Activated CD4-positive, alpha-beta T cell treated with anti-CD3 and anti-CD28 coated beads, Interleukin-2, amount 10 ng/mL, durations not matched to agents 24 days and 14 days (primary cell): ENCODE results near the gene SFSWAP. TPM values are rescaled to one million over a fixed set of nuclear protein-coding genes. Genes with fewer than 3 reads are reported as not detected.

Experiments used
- DNase-seq: peaks from one replicate; pipeline ENCODE4 v3.0.0; 2022
- H3K27ac Mint-ChIP-seq: one replicate; pipeline ENCODE4 v1.8.0; 2022; ENCODE audit warnings: mild to moderate bottlenecking, mixed read lengths
- H3K27me3 Mint-ChIP-seq: one replicate; pipeline ENCODE4 v1.8.0; 2022; ENCODE audit warnings: mixed read lengths
- H3K36me3 Mint-ChIP-seq: one replicate; pipeline ENCODE4 v1.8.0; 2022; ENCODE audit warnings: low read depth, mild to moderate bottlenecking, mixed read lengths
- H3K4me1 Mint-ChIP-seq: one replicate; pipeline ENCODE4 v1.8.0; 2021; ENCODE audit warnings: mixed read lengths
- H3K4me3 Mint-ChIP-seq: one replicate; pipeline ENCODE4 v1.8.0; 2022; ENCODE audit warnings: mild to moderate bottlenecking, moderate library complexity, mixed read lengths
- H3K9me3 Mint-ChIP-seq: one replicate; pipeline ENCODE4 v1.8.0; 2021; ENCODE audit warnings: mixed read lengths
- intact Hi-C: fragments of 100-400 bp; cut with micrococcal nuclease; formaldehyde crosslinking; loops from one replicate; pipeline ENCODE4 v1.15.1; 2023
- total RNA-seq: library from RNA; stranded (reverse); gene quantifications from 2 replicates; pipeline ENCODE4 v1.2.3, GENCODE V29; 2022

The SFSWAP gene
- total RNA-seq, 1 donor from 2014 or later, result 74.4 TPM

DNA sequence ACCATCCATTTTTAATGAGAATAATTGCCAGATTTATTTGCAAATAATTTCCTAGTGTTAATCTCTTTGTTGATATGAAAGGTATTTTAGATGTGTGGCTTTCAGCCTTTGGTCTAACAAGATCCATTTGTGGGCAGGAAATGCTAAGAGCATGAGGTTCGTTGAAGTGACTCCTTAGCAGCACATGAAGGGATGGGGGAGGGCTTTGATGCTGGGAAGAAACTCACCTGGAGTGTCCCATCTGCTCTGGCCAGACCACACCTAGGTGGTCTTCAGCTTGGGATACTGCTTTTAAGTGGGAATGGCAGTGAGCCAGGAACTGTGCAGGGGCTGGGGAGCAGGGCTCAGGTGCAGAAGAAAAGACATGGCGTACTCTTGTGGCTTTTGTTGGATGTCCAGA lies 13.6 kb downstream of the SFSWAP start:
- Mint-ChIP-seq H3K4me3 (no peak overlapping the region), H3K36me3 (peaks cover 73% of the 10 kb centered on the region), H3K4me1 (peaks cover 10% of the 10 kb centered on the region), H3K27me3 (no peaks in the 10 kb centered on the region), H3K27ac (no peak overlapping the region), H3K9me3 (no peaks in the 10 kb centered on the region)
- intact Hi-C loops, result no loop called here
- DNase-seq, result no peak

DNA sequence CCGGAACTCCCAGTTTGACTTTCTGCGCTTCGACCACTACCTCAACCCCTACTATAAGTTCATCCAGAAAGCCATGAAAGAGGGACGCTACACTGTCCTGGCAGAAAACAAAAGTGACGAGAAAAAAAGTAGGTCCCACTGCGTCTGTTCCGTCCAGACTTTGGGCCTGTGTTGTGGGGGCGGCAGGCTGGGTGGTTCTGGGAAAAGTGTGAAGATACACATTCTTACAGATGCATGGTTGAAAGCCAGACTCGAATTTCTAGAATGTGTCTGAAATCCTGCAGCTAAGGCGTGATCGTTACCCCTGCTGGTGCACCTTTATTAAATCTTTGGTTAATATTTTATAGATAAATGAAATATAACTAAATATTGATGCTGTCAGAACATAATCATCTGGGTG lies 14.6 kb downstream of the SFSWAP start:
- intact Hi-C loops, result no loop called here
- Mint-ChIP-seq H3K36me3 (peaks cover 76% of the 10 kb centered on the region), H3K27me3 (no peaks in the 10 kb centered on the region), H3K4me3 (no peak overlapping the region), H3K27ac (no peak overlapping the region), H3K9me3 (no peaks in the 10 kb centered on the region), H3K4me1 (peaks cover 10% of the 10 kb centered on the region)
- DNase-seq, result no peak

DNA sequence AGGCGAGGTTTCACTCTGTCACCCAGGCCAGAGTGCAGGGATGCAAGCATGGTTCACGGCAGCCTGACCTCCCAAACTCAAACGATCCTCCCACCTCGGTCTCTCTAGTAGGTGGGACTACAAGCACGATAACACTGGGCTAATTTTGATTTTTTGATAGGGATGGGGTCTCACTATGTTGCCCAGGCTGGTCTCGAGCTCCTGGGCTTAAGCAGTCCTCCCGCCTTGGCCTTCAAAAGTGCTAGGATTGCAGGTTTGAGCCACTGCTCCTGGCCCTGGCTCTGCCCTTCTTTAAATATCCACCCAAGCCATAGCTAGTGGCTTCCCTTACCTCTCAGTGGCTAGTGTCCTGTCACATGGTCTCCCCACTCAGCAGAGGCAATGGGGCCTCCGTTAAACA lies 17.8 kb downstream of the SFSWAP start:
- DNase-seq, result no peak
- no peaks in the 10 kb centered on the region for H3K9me3 Mint-ChIP-seq
- no peaks in the 10 kb centered on the region for H3K27me3 Mint-ChIP-seq
- H3K4me3 Mint-ChIP-seq, result no peak overlapping the region
- H3K4me1 Mint-ChIP-seq, result peaks cover 4% of the 10 kb centered on the region
- intact Hi-C loops, result no loop called here
- H3K27ac Mint-ChIP-seq, result no peak overlapping the region
- H3K36me3 Mint-ChIP-seq, result peaks cover 67% of the 10 kb centered on the region

DNA sequence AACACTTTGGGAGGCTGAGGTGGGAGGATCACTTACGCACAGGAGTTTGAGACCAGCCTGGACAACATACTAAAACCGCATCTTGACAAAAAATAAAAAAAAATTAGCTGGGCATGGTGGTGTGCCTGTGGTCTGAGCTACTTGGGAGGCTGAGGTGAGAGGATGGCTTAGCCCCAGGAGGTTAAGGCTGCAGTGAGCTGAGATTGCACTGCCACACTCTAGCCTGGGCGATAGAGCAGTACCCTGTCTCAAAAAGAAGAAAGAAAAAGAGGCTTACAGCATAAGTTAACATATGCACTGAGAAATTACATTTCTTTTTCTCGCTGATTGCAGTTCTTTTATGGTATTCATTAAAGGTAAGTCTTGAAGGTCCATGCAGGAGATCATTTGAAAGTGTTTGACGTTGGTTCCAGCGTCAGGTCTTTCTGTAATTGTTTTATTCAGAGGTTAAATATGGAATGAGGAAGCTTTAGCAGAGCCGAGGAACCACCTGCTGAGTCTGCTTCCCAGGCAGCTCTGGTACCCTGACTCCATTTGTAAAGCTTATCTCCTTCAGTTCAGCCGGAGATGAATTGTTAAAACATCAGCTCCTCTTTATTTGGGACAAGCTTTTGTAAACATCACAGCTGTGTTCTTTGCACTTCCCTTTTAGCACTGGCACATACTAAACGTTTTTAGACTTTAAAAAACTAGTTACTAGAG lies 18.5 kb downstream of the SFSWAP start:
- Mint-ChIP-seq H3K27ac (no peak overlapping the region), H3K27me3 (no peaks in the 10 kb centered on the region), H3K4me3 (no peak overlapping the region), H3K9me3 (no peaks in the 10 kb centered on the region), H3K4me1 (peaks cover 4% of the 10 kb centered on the region), H3K36me3 (peaks cover 71% of the 10 kb centered on the region)
- DNase-seq, result no peak
- intact Hi-C loops, result no loop called here

DNA sequence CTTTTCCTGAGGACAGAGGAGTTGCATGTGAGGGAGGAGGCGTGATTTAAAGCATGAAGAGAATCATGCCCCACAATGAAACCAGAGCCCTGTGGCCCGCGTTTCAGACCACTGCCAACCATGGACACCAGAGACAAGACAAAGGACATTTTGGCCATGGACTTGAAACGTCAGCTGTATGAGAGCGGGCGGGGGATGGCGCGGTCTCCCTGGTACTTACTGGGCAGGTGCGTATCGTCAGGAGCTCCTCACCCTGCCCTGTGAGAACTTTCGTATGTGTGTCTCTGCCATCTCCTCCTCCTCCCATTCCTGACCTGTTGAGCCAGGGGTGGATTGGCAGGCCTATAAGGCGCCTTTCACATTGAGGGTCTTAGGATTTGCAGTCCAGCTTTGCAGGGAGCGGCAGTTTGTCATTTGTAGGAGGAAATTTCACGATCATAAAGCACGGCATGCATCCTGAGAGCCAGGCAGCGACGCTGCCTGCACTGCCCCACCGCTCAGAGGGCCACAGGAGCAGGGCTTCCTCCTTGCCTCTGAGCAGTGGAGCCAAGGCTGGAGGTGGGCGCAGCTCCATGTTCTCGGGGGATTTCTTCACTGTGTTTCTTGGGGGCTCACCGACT lies 22.2 kb downstream of the SFSWAP start:
- H3K27ac Mint-ChIP-seq, result no peak overlapping the region
- no peaks in the 10 kb centered on the region for H3K4me1 Mint-ChIP-seq
- no peak overlapping the region for H3K4me3 Mint-ChIP-seq
- intact Hi-C loops, result no loop called here
- no peaks in the 10 kb centered on the region for H3K9me3 Mint-ChIP-seq
- H3K27me3 Mint-ChIP-seq, result no peaks in the 10 kb centered on the region
- H3K36me3 Mint-ChIP-seq, result peaks cover 57% of the 10 kb centered on the region
- DNase-seq, result no peak

DNA sequence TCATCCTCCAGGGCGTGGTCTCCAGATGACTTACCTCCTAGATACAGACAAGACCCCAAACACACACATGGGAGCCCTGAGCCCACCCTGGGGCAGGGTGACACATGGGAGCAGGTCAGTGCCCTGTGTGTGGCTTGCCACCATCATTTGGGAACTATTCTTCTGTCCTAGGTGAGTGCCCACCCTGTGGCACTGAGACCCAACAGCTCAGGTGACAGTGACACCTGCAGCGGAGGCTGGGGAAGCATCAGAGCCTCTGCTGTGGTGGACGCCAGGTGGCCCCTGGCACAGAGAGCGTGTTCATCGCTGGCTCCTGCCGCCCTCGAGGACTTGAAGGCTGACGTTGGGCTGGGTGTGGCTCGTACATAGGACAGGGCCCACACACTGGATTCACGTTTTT lies 23.0 kb downstream of the SFSWAP start:
- Mint-ChIP-seq H3K36me3 (peaks cover 51% of the 10 kb centered on the region), H3K4me3 (no peak overlapping the region), H3K4me1 (no peaks in the 10 kb centered on the region), H3K9me3 (no peaks in the 10 kb centered on the region), H3K27me3 (no peaks in the 10 kb centered on the region), H3K27ac (no peak overlapping the region)
- intact Hi-C loops, result no loop called here
- no peak for DNase-seq

DNA sequence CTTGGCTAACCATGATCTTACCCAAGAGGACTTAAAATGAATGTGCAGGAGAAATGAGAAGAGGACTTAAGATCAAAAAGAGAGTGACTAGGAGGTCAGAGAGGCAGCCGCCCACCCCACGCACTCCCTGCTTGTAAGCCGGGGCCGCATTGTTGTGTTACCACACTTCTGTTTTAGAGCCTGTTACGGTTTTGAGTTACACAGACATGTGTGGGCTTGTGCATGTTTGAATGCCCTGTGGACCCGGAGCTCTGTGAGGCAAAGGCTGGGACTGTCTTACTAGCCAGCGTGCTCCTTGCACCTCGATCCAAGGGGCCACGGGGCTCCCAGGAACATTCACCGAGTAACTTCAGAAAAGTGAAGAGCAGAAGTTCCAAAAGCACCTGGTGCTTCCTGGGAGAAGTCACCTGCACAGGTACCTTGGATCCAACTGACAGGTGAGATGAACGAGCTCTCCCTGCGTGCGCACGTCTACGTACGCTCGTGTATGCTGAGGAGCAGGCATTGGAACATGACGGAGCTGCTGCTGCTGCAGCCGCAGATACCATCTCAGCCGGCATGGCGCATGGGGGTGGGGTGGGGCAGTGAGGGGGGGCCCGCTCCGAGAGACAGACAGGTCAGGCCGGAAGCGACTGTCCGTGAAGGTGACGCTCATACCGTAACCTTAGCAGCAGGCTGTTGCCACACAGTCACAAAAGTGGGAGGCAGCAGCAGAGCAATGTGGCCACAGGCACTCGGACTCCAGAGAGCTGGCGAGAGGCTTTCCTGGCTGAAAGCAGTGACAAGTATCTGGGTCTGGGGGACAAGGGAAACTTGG lies 23.7 kb downstream of the SFSWAP start:
- DNase-seq, result no peak
- H3K9me3 Mint-ChIP-seq, result no peaks in the 10 kb centered on the region
- H3K36me3 Mint-ChIP-seq, result peaks cover 44% of the 10 kb centered on the region
- H3K4me1 Mint-ChIP-seq, result no peaks in the 10 kb centered on the region
- intact Hi-C loops, result no loop called here
- H3K27me3 Mint-ChIP-seq, result no peaks in the 10 kb centered on the region
- H3K27ac Mint-ChIP-seq, result peak overlapping the region; percentile 9
- H3K4me3 Mint-ChIP-seq, result no peak overlapping the region

DNA sequence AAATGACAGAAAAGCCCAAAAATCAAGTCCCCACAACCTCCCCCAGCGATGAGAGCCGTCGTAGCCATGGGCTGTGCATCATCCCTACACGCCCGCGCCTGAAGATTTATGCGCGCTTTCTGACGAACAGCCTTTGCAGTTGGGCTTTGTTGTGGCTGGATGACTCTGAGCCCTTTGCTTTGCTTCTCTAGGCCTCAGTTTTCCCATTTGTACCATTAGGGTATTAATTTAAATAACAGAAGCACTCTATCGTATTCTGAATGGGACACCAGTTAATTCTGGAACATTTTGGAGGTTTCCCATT lies 24.2 kb downstream of the SFSWAP start:
- Mint-ChIP-seq H3K4me1 (no peaks in the 10 kb centered on the region), H3K9me3 (no peaks in the 10 kb centered on the region), H3K36me3 (peaks cover 42% of the 10 kb centered on the region), H3K27ac (no peak overlapping the region), H3K4me3 (no peak overlapping the region), H3K27me3 (no peaks in the 10 kb centered on the region)
- intact Hi-C loops, result no loop called here
- DNase-seq, result no peak

DNA sequence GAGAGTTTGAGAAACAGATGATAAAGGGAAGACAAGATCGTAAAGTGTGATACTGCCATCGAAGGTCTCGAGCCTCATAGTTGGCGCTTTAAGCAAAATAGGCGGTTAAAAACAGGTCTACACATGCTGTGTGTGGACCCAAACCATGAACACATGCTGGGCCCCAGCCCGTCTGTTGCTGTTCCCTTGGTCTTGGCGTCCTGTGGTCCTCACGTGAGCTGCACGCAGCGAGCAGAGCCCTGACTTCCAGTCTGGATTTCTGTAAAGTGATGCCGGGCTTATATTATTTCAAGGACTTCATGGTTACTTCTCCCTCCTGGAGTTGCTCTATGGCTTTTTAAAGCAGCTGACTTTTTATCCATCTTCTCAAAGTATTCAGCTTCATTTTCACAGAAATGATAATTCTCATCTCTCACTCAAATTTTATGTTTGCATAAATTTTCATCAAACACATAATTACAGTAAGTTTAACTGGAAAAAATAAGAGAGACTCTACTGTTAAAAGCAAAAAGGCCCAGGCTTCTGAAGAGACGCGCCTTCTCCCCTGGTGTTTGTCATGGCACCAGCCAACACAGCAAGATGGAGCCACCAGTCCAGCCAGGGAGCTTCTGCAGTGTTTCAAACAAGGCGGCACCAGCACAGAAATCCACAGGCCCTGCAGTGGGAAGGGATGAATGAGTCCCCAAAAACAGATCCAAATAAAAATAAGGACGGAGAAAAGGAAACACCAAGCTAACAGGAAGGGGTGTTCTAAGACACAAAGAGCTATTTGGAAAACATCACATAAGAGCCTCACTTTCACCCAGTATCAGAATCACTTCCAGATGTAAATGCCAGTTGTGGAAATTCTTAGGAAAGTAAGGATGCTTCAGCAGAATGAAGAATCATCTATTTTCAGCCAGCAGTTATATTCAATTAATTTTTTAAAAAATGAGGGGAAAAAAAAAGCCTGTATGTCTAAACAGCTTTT lies 24.9 kb downstream of the SFSWAP start:
- intact Hi-C loops, result no loop called here
- DNase-seq, result no peak
- no peaks in the 10 kb centered on the region for H3K27me3 Mint-ChIP-seq
- H3K4me1 Mint-ChIP-seq, result no peaks in the 10 kb centered on the region
- H3K36me3 Mint-ChIP-seq, result peaks cover 42% of the 10 kb centered on the region
- H3K9me3 Mint-ChIP-seq, result no peaks in the 10 kb centered on the region
- H3K4me3 Mint-ChIP-seq, result no peak overlapping the region
- no peak overlapping the region for H3K27ac Mint-ChIP-seq

DNA sequence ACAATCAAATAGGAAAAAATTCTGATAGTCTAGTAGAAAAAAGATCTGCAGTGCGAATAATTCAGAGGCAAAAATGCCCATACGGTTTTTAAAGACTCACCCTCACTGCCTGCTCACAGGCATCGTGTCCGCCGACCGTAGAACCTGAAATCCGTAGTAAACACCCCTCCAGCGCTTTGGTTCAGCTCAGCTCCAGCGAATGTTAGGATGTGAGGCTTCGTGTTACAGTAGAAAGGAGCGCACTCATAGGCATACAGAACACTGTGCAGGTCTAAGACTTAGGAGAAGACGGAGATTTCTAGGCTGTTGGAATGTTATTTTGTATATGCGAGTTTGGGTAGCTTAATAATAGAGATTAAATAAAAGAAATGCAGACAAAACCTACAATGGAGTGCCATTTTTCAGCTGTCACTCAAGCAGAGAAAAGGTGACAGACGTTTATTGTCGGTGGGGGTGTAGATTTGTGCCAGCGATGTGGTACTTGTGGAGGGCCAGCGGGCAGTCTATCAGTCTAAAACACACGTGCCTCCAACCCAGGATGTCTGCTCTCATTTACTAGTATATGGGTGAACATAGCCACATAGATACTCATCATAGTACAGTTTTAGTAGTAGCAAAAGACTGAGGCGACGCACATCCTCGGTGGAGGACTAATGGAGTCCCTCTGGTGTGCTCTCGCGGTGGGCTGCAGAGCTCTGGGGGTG lies 25.7 kb downstream of the SFSWAP start:
- no peaks in the 10 kb centered on the region for H3K9me3 Mint-ChIP-seq
- no peak for DNase-seq
- H3K27me3 Mint-ChIP-seq, result no peaks in the 10 kb centered on the region
- peaks cover 40% of the 10 kb centered on the region for H3K36me3 Mint-ChIP-seq
- intact Hi-C loops, result no loop called here
- no peak overlapping the region for H3K4me3 Mint-ChIP-seq
- no peaks in the 10 kb centered on the region for H3K4me1 Mint-ChIP-seq
- no peak overlapping the region for H3K27ac Mint-ChIP-seq

DNA sequence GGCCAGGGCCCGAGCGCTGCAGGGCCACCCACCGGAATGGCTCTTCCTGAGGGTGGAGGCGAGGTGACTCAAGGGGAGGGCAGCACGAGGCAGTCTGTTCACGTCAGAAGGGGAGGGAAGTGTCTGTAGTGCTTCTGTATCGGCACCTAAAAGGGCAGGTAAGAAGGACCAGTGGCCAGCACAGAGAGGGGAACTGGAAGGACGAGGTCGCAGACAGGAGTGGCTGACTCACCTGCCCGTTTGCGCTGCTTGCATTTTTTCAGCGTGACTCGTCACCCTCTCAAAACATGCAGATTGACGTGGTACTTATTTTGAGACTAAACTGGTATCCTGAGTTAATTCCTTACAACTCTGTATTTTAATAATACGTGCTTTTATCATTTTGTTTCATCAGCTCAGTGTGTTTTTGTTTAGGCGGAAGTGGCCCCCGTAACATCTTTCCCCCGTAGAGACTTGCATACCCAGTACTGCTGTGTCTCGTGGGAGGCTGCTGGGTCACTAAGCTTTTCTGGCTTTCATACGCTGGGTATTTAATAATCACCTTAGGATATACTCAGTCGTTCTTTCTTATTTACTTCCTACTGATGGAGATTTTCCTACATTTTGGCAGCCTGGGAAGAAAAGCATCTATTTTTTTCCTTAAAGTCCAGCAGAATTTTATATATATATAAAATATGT lies 26.4 kb downstream of the SFSWAP start:
- Mint-ChIP-seq H3K4me1 (no peaks in the 10 kb centered on the region), H3K9me3 (peaks cover 4% of the 10 kb centered on the region), H3K36me3 (peaks cover 47% of the 10 kb centered on the region), H3K4me3 (no peak overlapping the region), H3K27me3 (no peaks in the 10 kb centered on the region), H3K27ac (no peak overlapping the region)
- DNase-seq, result no peak
- intact Hi-C loops, result no loop called here

DNA sequence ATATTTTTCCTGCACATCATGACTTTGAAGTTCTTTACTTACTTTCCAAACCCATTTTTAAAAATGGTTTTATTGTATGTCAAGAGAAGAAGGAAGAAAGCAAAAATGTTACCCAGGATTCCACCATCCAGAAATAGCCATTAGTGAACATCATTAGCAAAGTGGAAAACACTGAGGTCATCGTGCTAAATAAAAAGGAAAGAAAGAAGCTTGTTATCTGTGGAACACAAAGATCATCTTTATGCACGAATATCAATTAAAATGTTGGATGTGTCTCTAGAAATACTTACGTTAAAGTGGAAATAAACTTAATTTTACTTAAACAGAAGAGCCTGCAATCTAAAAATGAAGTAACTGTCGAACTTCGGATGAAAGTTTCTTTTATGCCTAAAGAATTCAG lies 27.3 kb downstream of the SFSWAP start:
- H3K9me3 Mint-ChIP-seq, result peaks cover 12% of the 10 kb centered on the region

DNA sequence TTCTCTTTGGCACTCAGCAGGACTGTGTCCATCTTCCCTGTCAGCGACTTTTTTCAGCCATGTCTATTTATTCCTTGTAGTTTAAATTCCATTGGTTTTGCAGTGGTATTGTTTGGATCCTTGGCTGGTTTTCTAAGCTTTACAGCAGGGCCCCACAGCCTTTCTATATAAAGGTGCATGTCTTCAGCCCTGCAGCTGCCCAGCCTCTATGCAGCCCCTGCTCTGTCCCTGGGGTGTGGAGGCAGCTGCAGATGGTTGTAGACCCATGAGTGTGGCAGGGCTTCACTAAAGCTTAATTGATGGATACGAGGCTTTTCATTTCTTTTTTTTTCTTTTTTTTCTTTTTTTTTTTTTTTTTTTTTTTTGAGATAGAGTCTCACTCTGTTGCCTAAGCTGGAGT lies 29.7 kb downstream of the SFSWAP start:
- H3K27me3 Mint-ChIP-seq, result no peaks in the 10 kb centered on the region
- no peak for DNase-seq
- H3K27ac Mint-ChIP-seq, result no peak overlapping the region
- H3K36me3 Mint-ChIP-seq, result peaks cover 59% of the 10 kb centered on the region
- intact Hi-C loops, result no loop called here
- no peaks in the 10 kb centered on the region for H3K4me1 Mint-ChIP-seq
- no peak overlapping the region for H3K4me3 Mint-ChIP-seq
- H3K9me3 Mint-ChIP-seq, result peaks cover 13% of the 10 kb centered on the region

More for the DNA sequence above, 27.3 kb downstream of the SFSWAP start:
- Mint-ChIP-seq H3K36me3 (peaks cover 50% of the 10 kb centered on the region), H3K4me3 (no peak overlapping the region), H3K27ac (no peak overlapping the region), H3K27me3 (no peaks in the 10 kb centered on the region), H3K4me1 (no peaks in the 10 kb centered on the region)
- intact Hi-C loops, result no loop called here
- DNase-seq, result no peak
